Natural killer cell (primary cell): ENCODE measurements around the gene TCF7L2. TPM values are rescaled to one million over a fixed set of nuclear protein-coding genes. Genes with fewer than 3 reads are reported as not detected.

Experiments used
- ATAC-seq, 3 donors: fragments of 150-1000 bp in 2 of 3; fragments of 200-7000 bp in 1 of 3; cut with Tn5 transposase; 1 replicate in 1 of 3; 2 replicates in 2 of 3; pipeline ENCODE4 v1.10.0; 2021; ENCODE audit warnings: mild to moderate bottlenecking in 2 of 3, moderate library complexity in 2 of 3
- DNase-seq, 2 donors: peaks; one replicate each; pipeline versions ENCODE4 v3.0.0 to v3.0.0-alpha.2; 2013 to 2021; ENCODE audit warnings: mixed read lengths in 1 of 2
- H3K27ac ChIP-seq: one replicate; pipeline ENCODE4 v1.5.1; 2013; ENCODE audit warnings: mild to moderate bottlenecking, low read length
- H3K27me3 ChIP-seq: one replicate; pipeline ENCODE4 v1.6.1; 2013; ENCODE audit warnings: low read length; ENCODE audit not compliant: control insufficient read depth, insufficient read depth
- H3K36me3 ChIP-seq: one replicate; pipeline ENCODE4 v1.6.1; 2013; ENCODE audit warnings: low read length; ENCODE audit not compliant: control insufficient read depth, insufficient read depth
- H3K4me1 ChIP-seq: one replicate; pipeline ENCODE4 v1.6.1; 2013; ENCODE audit warnings: low read length; ENCODE audit not compliant: control insufficient read depth, insufficient read depth
- H3K4me3 ChIP-seq: one replicate; pipeline ENCODE4 v1.5.1; 2013; ENCODE audit warnings: low read length
- H3K9me3 ChIP-seq: one replicate; pipeline ENCODE4 v1.6.1; 2013; ENCODE audit warnings: low read length; ENCODE audit not compliant: control insufficient read depth, insufficient read depth
- H3K27ac Mint-ChIP-seq, 2 donors: one replicate each; pipeline ENCODE4 v1.8.0; 2022; ENCODE audit warnings: mild to moderate bottlenecking in 2 of 2, mixed read lengths in 2 of 2, moderate library complexity in 1 of 2
- H3K27me3 Mint-ChIP-seq, 2 donors: one replicate each; pipeline ENCODE4 v1.8.0; 2022; ENCODE audit warnings: low read depth in 2 of 2, mixed read lengths in 2 of 2
- H3K36me3 Mint-ChIP-seq: one replicate; pipeline ENCODE4 v1.8.0; 2022; ENCODE audit warnings: mixed read lengths
- H3K4me1 Mint-ChIP-seq, 2 donors: one replicate each; pipeline ENCODE4 v1.8.0; 2022; ENCODE audit warnings: mixed read lengths in 2 of 2
- H3K4me3 Mint-ChIP-seq: one replicate; pipeline ENCODE4 v1.8.0; 2022; ENCODE audit warnings: mild to moderate bottlenecking, moderate library complexity, mixed read lengths
- H3K9me3 Mint-ChIP-seq, 2 donors: one replicate each; pipeline ENCODE4 v1.8.0; 2022; ENCODE audit warnings: mixed read lengths in 2 of 2
- WGBS: methylation state at CpG from one replicate; pipeline ENCODE4 v1.1.7; 2013; ENCODE audit warnings: missing lambda C conversion rate; ENCODE audit not compliant: insufficient coverage; 5-methylcytosine and 5-hydroxymethylcytosine counted together
- intact Hi-C: fragments of 100-400 bp; cut with micrococcal nuclease; formaldehyde crosslinking; loops from one replicate; pipeline ENCODE4 v1.14.2; 2022
- total RNA-seq, 4 donors: library from RNA; stranded (reverse); fragments of 120-200 nt in 1 of 4; gene quantifications; one replicate each; pipeline versions ENCODE4 v1.2.3 to v1.2.4, GENCODE V29; 2013 to 2022
- TF ChIP-seq, protein P1 (sequence below): fragments of 200-600 bp; IDR thresholded peaks from one replicate; pipeline ENCODE4 v1.8.0; 2022; ENCODE audit warnings: antibody characterized with exemption

The TCF7L2 gene
- total RNA-seq, 3 donors from 2014 or later (not counting 1 experiment from before 2014, with no cell fraction given): 10.4 to 32.7 (median 15.3) TPM

DNA sequence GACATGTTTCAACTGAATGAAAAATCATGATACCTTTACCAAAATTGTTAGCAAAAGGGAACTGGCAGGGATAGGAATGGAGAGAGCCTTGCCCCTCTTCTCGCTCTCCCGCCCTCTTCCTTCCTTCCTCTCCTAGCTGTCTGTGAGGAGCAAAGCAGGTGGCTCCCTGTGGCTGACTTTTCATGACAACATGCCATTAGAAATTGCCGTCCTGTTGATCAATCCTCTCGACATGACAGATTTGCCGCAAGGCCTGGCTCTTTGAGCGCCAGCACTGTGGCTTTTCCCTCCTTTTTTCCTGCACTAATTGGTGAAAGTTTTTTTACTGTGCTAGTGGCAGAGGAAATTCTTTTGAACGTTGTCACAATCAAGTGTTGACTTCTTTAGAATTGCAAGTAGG is 171.1 kb downstream of the TCF7L2 start:
- intact Hi-C loops: no loop called here
- 67% methylated on average over 7 of the region's 7 CpGs for WGBS
- DNase-seq (no peak), ATAC-seq (no peak)
- H3K27me3 Mint-ChIP-seq: peaks cover 21 to 37% of the 10 kb centered on the region in 2 donors
- no peak overlapping the region for H3K4me3 Mint-ChIP-seq
- H3K4me1 Mint-ChIP-seq: no peaks in the 10 kb centered on the region
- H3K27ac ChIP-seq: no peak overlapping the region
- peaks cover 5% of the 10 kb centered on the region for H3K27me3 ChIP-seq
- no peaks in the 10 kb centered on the region for H3K4me1 ChIP-seq
- H3K27ac Mint-ChIP-seq: no peak overlapping the region
- no peaks in the 10 kb centered on the region for H3K9me3 ChIP-seq
- TF ChIP-seq, protein P1, sequence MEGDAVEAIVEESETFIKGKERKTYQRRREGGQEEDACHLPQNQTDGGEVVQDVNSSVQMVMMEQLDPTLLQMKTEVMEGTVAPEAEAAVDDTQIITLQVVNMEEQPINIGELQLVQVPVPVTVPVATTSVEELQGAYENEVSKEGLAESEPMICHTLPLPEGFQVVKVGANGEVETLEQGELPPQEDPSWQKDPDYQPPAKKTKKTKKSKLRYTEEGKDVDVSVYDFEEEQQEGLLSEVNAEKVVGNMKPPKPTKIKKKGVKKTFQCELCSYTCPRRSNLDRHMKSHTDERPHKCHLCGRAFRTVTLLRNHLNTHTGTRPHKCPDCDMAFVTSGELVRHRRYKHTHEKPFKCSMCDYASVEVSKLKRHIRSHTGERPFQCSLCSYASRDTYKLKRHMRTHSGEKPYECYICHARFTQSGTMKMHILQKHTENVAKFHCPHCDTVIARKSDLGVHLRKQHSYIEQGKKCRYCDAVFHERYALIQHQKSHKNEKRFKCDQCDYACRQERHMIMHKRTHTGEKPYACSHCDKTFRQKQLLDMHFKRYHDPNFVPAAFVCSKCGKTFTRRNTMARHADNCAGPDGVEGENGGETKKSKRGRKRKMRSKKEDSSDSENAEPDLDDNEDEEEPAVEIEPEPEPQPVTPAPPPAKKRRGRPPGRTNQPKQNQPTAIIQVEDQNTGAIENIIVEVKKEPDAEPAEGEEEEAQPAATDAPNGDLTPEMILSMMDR: no peak
- no peaks in the 10 kb centered on the region for H3K36me3 ChIP-seq
- no peaks in the 10 kb centered on the region for H3K36me3 Mint-ChIP-seq
- H3K4me3 ChIP-seq: no peak overlapping the region
- no peaks in the 10 kb centered on the region for H3K9me3 Mint-ChIP-seq

DNA sequence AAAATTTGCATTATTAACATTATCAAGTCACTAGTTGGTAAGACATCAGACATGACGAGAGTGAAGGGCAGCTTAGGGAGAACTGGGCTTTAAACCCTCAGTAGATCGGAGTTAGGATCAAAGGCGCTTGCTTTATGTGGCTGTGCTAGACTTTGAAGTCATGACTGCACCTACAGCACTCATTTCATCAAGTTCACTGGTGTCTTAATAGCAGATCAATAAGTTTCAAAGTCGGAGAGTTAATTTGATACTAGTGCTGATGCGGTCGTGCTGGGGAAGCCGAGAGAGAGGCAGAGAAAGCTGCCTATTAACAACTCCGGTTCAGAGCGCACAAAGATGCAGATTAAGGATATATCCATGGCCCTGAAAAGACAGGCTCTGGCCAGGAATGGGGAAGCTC is 172.9 kb downstream of the TCF7L2 start:
- intact Hi-C loops: no loop called here
- no peaks in the 10 kb centered on the region for H3K36me3 Mint-ChIP-seq
- peaks cover 31 to 50% of the 10 kb centered on the region in 2 donors for H3K27me3 Mint-ChIP-seq
- Histone ChIP-seq H3K4me1 (no peaks in the 10 kb centered on the region), H3K36me3 (no peaks in the 10 kb centered on the region), H3K27ac (no peak overlapping the region), H3K4me3 (no peak overlapping the region), H3K9me3 (no peaks in the 10 kb centered on the region), H3K27me3 (peaks cover 9% of the 10 kb centered on the region)
- DNase-seq (no peak), ATAC-seq (no peak)
- peaks cover 0 to 6% of the 10 kb centered on the region in 2 donors for H3K4me1 Mint-ChIP-seq
- H3K27ac Mint-ChIP-seq: no peak overlapping the region
- H3K9me3 Mint-ChIP-seq: no peaks in the 10 kb centered on the region
- no peak overlapping the region for H3K4me3 Mint-ChIP-seq
- TF ChIP-seq, protein P1: no peak
- WGBS: 92% methylated on average over 9 of the region's 9 CpGs

DNA sequence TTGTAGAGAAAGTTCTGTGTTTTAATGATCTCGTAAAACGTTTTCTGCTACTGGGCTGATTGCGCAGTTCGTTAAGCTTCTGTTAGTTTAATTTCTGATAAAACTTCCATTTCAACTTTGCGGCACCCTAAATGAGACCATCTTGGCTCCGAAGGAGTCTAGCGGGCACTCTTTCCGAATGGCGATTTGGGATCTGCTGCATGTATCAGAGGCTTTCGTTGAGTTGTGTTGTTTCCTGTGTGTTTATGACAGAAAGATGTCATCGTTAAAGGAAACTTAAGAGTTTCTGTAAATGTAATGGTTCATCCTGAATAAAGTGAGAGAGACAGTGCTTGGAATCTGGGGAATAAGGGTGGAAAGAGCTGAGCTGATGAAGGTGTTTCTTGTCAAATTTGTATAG is 174.7 kb downstream of the TCF7L2 start:
- Mint-ChIP-seq H3K4me3 (no peak overlapping the region), H3K4me1 (peaks cover 0 to 6% of the 10 kb centered on the region in 2 donors), H3K27me3 (peaks cover 41 to 66% of the 10 kb centered on the region in 2 donors), H3K27ac (no peak overlapping the region), H3K36me3 (no peaks in the 10 kb centered on the region), H3K9me3 (no peaks in the 10 kb centered on the region)
- ATAC-seq (no peak), DNase-seq (no peak)
- H3K27ac ChIP-seq: no peak overlapping the region
- WGBS: 94% methylated on average over 11 of the region's 11 CpGs
- H3K4me1 ChIP-seq: no peaks in the 10 kb centered on the region
- H3K4me3 ChIP-seq: no peak overlapping the region
- no peaks in the 10 kb centered on the region for H3K36me3 ChIP-seq
- intact Hi-C loops: no loop called here
- TF ChIP-seq, protein P1: no peak
- no peaks in the 10 kb centered on the region for H3K9me3 ChIP-seq
- H3K27me3 ChIP-seq: peaks cover 9% of the 10 kb centered on the region

GRCh38 chr10:113125612-113126011 is 175.6 kb downstream of the TCF7L2 start:
- ATAC-seq (no peak), DNase-seq (no peak)
- H3K9me3 Mint-ChIP-seq: no peaks in the 10 kb centered on the region
- H3K36me3 ChIP-seq: no peaks in the 10 kb centered on the region
- H3K4me1 Mint-ChIP-seq: peaks cover 0 to 6% of the 10 kb centered on the region in 2 donors
- WGBS: over 99% methylated on average over 6 of the region's 6 CpGs
- TF ChIP-seq, protein P1: no peak
- no peaks in the 10 kb centered on the region for H3K4me1 ChIP-seq
- H3K9me3 ChIP-seq: no peaks in the 10 kb centered on the region
- no peak overlapping the region for H3K4me3 ChIP-seq
- H3K27ac Mint-ChIP-seq: no peak overlapping the region
- intact Hi-C loops: loop anchor here (2.0 kb wide), 1 partner anchor 405 kb away; no protein-coding TSS in a partner anchor
- no peaks in the 10 kb centered on the region for H3K36me3 Mint-ChIP-seq
- peaks cover 9% of the 10 kb centered on the region for H3K27me3 ChIP-seq
- no peak overlapping the region for H3K27ac ChIP-seq
- no peak overlapping the region for H3K4me3 Mint-ChIP-seq
- H3K27me3 Mint-ChIP-seq: peaks cover 41 to 68% of the 10 kb centered on the region in 2 donors
